Uterus (tissue), 2 donors: ENCODE results near the gene KCNJ16.

ENCODE experiments used
- CTCF ChIP-seq, 4 experiments: fragments of 200-600 bp in 2 of 4; fragments of 450-650 bp in 2 of 4; sonication (generic) in 2 of 4; IDR thresholded peaks; one replicate each; pipeline ENCODE4 v1.5.1; 2016 to 2019; ENCODE audit warnings: antibody characterized with exemption in 4 of 4, mild to moderate bottlenecking in 2 of 4, moderate library complexity in 1 of 4
- POLR2A ChIP-seq, 2 donors: fragments of 450-650 bp; IDR thresholded peaks; one replicate each; pipeline ENCODE4 v1.6.1; 2016; ENCODE audit warnings: antibody characterized with exemption in 2 of 2, mild to moderate bottlenecking in 1 of 2, moderate library complexity in 1 of 2

DNA sequence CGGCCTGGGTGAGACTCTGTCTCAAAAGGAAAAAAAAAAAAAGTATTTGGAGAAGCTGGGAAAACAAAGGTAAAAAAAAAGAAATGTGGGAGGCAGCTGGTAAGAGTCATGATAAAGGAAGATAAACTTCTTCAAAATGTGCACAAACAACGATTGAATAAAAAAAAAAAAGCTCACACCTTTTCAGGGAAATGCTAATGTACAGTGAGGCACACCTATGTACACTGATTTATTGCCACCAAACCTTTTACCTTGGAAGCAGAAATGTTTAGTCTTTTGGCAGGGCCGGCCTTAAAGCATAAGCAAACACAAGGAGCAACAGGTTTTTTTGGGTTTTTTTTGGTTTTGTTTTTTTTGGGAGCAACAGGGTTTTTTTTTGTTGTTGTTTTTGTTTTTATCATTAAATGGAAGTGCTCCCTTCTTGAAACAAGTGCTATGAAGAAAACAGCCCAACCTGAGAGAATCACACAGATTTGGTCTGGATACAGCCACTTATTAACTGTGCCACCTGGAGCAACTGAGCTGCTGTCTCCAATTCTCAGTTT lies 64.5 kb downstream of the KCNJ16 start:
- no peak for TF ChIP-seq CTCF (IDR thresholded peaks at IDR 0.05)
- TF ChIP-seq POLR2A (IDR thresholded peaks at IDR 0.05): no peak
